H1 (cell line): ENCODE results near the gene KLK4. TPM values are rescaled to one million over a fixed set of nuclear protein-coding genes. Genes with fewer than 3 reads are reported as not detected.

Experiments used
- polyA plus RNA-seq, 7 experiments: library from polyadenylated mRNA; depleted of rRNA in 3 of 7; stranded (reverse) in 5 of 7; unstranded in 2 of 7; fragments of >200 nt in 5 of 7; fragments of 200-250 nt in 2 of 7; gene quantifications; 1 replicate in 5 of 7; 2 replicates in 1 of 7; 4 replicates in 1 of 7; pipeline versions ENCODE4 v1.2.1 to v1.2.3, GENCODE V29; 2011 to 2013; ENCODE audit warnings: missing spikeins in 2 of 7, mixed read lengths in 2 of 7
- total RNA-seq: library from RNA; stranded (reverse); fragmentation: NEBNext Ultra II Directional; extraction: Animal tissue kit (Norgen Biotek cat#: 25700); gene quantifications from 2 replicates; pipeline ENCODE4 v1.2.1, GENCODE V29; 2021

The KLK4 gene
- total and polyA plus RNA-seq, 2 of the 8 experiments (the other 6 are each of a cell fraction or from before 2014, with no cell fraction given) = 0.44 TPM; not detected in 1

Other genes starting within 250 kb of the KLK4 start
- 3.7 and 3.9 TPM in 2 replicates for gene SHANK1, start 191.6 kb downstream of the KLK4 start, total RNA-seq
- 1.1 and 1.2 TPM in 2 replicates for gene SHANK1, start 191.6 kb downstream of the KLK4 start, polyA plus RNA-seq (2011; rRNA removed)
- 4.3 and 5.2 TPM in 2 replicates for gene CLEC11A, start 188.0 kb downstream of the KLK4 start, total RNA-seq
- gene CLEC11A, start 188.0 kb downstream of the KLK4 start, polyA plus RNA-seq (2011; rRNA removed) = 17.4 and 22.5 TPM in 2 replicates
- not detected in 2 replicates for gene GPR32, start 140.9 kb downstream of the KLK4 start, total RNA-seq
- gene GPR32, start 140.9 kb downstream of the KLK4 start, polyA plus RNA-seq (2011; rRNA removed) = not detected in 2 replicates
- gene ACP4, start 121.0 kb downstream of the KLK4 start, total RNA-seq = not detected in 2 replicates
- gene ACP4, start 121.0 kb downstream of the KLK4 start, polyA plus RNA-seq (2011; rRNA removed) = not detected in 2 replicates
- gene KLK1, start 87.6 kb downstream of the KLK4 start, total RNA-seq = 3.4 and 4.8 TPM in 2 replicates
- gene KLK1, start 87.6 kb downstream of the KLK4 start, polyA plus RNA-seq (2011; rRNA removed) = 4.0 and 5.8 TPM in 2 replicates
- not detected in 2 replicates for gene KLK15, start 77.8 kb downstream of the KLK4 start, total RNA-seq
- gene KLK15, start 77.8 kb downstream of the KLK4 start, polyA plus RNA-seq (2011; rRNA removed) = not detected in 2 replicates
- not detected in 2 replicates for gene KLK3, start 56.5 kb downstream of the KLK4 start, total RNA-seq
- gene KLK3, start 56.5 kb downstream of the KLK4 start, polyA plus RNA-seq (2011; rRNA removed) = 0.08 and 0.25 TPM in 2 replicates
- gene KLK2, start 38.0 kb downstream of the KLK4 start, total RNA-seq = not detected in 2 replicates
- gene KLK2, start 38.0 kb downstream of the KLK4 start, polyA plus RNA-seq (2011; rRNA removed) = 0.20 and 0.36 TPM in 2 replicates
- 0.55 and 0.76 TPM in 2 replicates for gene KLK5, start 41.6 kb upstream of the KLK4 start, total RNA-seq
- 1.7 and 2.0 TPM in 2 replicates for gene KLK5, start 41.6 kb upstream of the KLK4 start, polyA plus RNA-seq (2011; rRNA removed)
- gene KLK6, start 58.2 kb upstream of the KLK4 start, total RNA-seq = 0.55 and 0.69 TPM in 2 replicates
- 2.6 and 3.2 TPM in 2 replicates for gene KLK6, start 58.2 kb upstream of the KLK4 start, polyA plus RNA-seq (2011; rRNA removed)
- 0.55 and 0.73 TPM in 2 replicates for gene KLK7, start 72.5 kb upstream of the KLK4 start, total RNA-seq
- gene KLK7, start 72.5 kb upstream of the KLK4 start, polyA plus RNA-seq (2011; rRNA removed) = 1.4 and 2.1 TPM in 2 replicates
- gene KLK8, start 90.2 kb upstream of the KLK4 start, total RNA-seq = 2.1 and 2.9 TPM in 2 replicates
- gene KLK8, start 90.2 kb upstream of the KLK4 start, polyA plus RNA-seq (2011; rRNA removed) = 3.6 and 7.1 TPM in 2 replicates
- gene KLK10, start 108.3 kb upstream of the KLK4 start, total RNA-seq = 4.5 and 4.8 TPM in 2 replicates
- gene KLK10, start 108.3 kb upstream of the KLK4 start, polyA plus RNA-seq (2011; rRNA removed) = 9.7 and 12.4 TPM in 2 replicates
- not detected in 2 replicates for gene KLK11, start 115.2 kb upstream of the KLK4 start, total RNA-seq
- 0.38 and 0.45 TPM in 2 replicates for gene KLK11, start 115.2 kb upstream of the KLK4 start, polyA plus RNA-seq (2011; rRNA removed)
- not detected in 2 replicates for gene KLK12, start 123.6 kb upstream of the KLK4 start, total RNA-seq
- gene KLK12, start 123.6 kb upstream of the KLK4 start, polyA plus RNA-seq (2011; rRNA removed) = 0.24 TPM in 1 of 2 replicates, not detected in the other
- gene KLK13, start 153.7 kb upstream of the KLK4 start, total RNA-seq = 4.2 and 5.0 TPM in 2 replicates
- gene KLK13, start 153.7 kb upstream of the KLK4 start, polyA plus RNA-seq (2011; rRNA removed) = 4.5 and 4.6 TPM in 2 replicates
- 0.40 and 1.2 TPM in 2 replicates for gene KLK14, start 171.5 kb upstream of the KLK4 start, total RNA-seq
- 0.09 and 0.22 TPM in 2 replicates for gene KLK14, start 171.5 kb upstream of the KLK4 start, polyA plus RNA-seq (2011; rRNA removed)
- 7.2 and 8.1 TPM in 2 replicates for gene CTU1, start 197.0 kb upstream of the KLK4 start, total RNA-seq
- gene CTU1, start 197.0 kb upstream of the KLK4 start, polyA plus RNA-seq (2011; rRNA removed) = 4.6 and 6.6 TPM in 2 replicates
- not detected in 2 replicates for gene SIGLEC9, start 213.5 kb upstream of the KLK4 start, total RNA-seq
- gene SIGLEC9, start 213.5 kb upstream of the KLK4 start, polyA plus RNA-seq (2011; rRNA removed) = 0.05 TPM in 1 of 2 replicates, not detected in the other
- not detected in 2 replicates for gene SIGLEC7, start 230.9 kb upstream of the KLK4 start, total RNA-seq
- not detected in 2 replicates for gene SIGLEC7, start 230.9 kb upstream of the KLK4 start, polyA plus RNA-seq (2011; rRNA removed)